Measurements from ENCODE around the gene ZNF532.

- TF ChIP-seq CTCF (conservative IDR thresholded peaks at IDR 0.05; ENCODE audit: low read length) = no peak
- no peak for TF ChIP-seq EZH2phosphoT487 (IDR thresholded peaks at IDR 0.05; ENCODE audit: borderline replicate concordance)
Measured at GRCh38 chr18:58886864-58887612, 22.4 kb downstream of the ZNF532 start.
